ENCODE results near the gene TNRC18.

GRCh38 chr7:5408777-5409176 is 14.9 kb downstream of the TNRC18 start:
- TF ChIP-seq CTCF (IDR thresholded peaks at IDR 0.05) = no peak
- TF ChIP-seq POLR2AphosphoS5 (IDR thresholded peaks at IDR 0.05) = no peak
- TF ChIP-seq POLR2A (IDR thresholded peaks at IDR 0.05) = no peak
- no peak for TF ChIP-seq EP300 (IDR thresholded peaks at IDR 0.05)
